ENCODE data around the gene NTPCR.
A peak's percentile ranks its signal among the peaks of the same experiment; 100 is the strongest.

The NTPCR gene

GRCh38 chr1:232968391-232968790 is 18.0 kb downstream of the NTPCR start:
- in situ Hi-C loops (cut with HindIII; ENCODE audit: low sequenced_read_pairs) = no loop called here
- no peak for TF ChIP-seq CTCF (IDR thresholded peaks at IDR 0.05; ENCODE audit: low read depth, low read length)
- DNase-seq (ENCODE audit: low read depth, low spot score) = no peak
- H3K4me3 ChIP-seq (ENCODE audit: low read depth, low read length) = no peak overlapping the region

- in situ Hi-C loops (cut with HindIII; ENCODE audit: low sequenced_read_pairs) = no loop called here
Measured at GRCh38 chr1:232968965-232969364, 18.6 kb downstream of the NTPCR start.

GRCh38 chr1:232969799-232970198 is 19.4 kb downstream of the NTPCR start:
- DNase-seq (ENCODE audit: low read depth, low spot score) = no peak
- in situ Hi-C loops (cut with HindIII; ENCODE audit: low sequenced_read_pairs) = no loop called here
- no peak overlapping the region for H3K4me3 ChIP-seq (ENCODE audit: low read depth, low read length)
- no peak for TF ChIP-seq CTCF (IDR thresholded peaks at IDR 0.05; ENCODE audit: low read depth, low read length)

More at GRCh38 chr1:232968965-232969364, 18.6 kb downstream of the NTPCR start:
- H3K4me3 ChIP-seq (ENCODE audit: low read depth, low read length) = no peak overlapping the region
- no peak for TF ChIP-seq CTCF (IDR thresholded peaks at IDR 0.05; ENCODE audit: low read depth, low read length)
- DNase-seq (ENCODE audit: low read depth, low spot score) = peak; percentile 82

- DNase-seq (ENCODE audit: low read depth, low spot score) = no peak
- no peak overlapping the region for H3K4me3 ChIP-seq (ENCODE audit: low read depth, low read length)
- in situ Hi-C loops (cut with HindIII; ENCODE audit: low sequenced_read_pairs) = no loop called here
- no peak for TF ChIP-seq CTCF (IDR thresholded peaks at IDR 0.05; ENCODE audit: low read depth, low read length)
Measured at GRCh38 chr1:232970508-232970907, 20.1 kb downstream of the NTPCR start.

GRCh38 chr1:232973652-232974611 is 23.5 kb downstream of the NTPCR start:
- in situ Hi-C loops (cut with HindIII; ENCODE audit: low sequenced_read_pairs) = no loop called here
- no peak for TF ChIP-seq CTCF (IDR thresholded peaks at IDR 0.05; ENCODE audit: low read depth, low read length)
- DNase-seq (ENCODE audit: low read depth, low spot score) = no peak
- no peak overlapping the region for H3K4me3 ChIP-seq (ENCODE audit: low read depth, low read length)

GRCh38 chr1:232974971-232975370 is 24.6 kb downstream of the NTPCR start:
- H3K4me3 ChIP-seq (ENCODE audit: low read depth, low read length) = no peak overlapping the region
- TF ChIP-seq CTCF (IDR thresholded peaks at IDR 0.05; ENCODE audit: low read depth, low read length) = no peak
- in situ Hi-C loops (cut with HindIII; ENCODE audit: low sequenced_read_pairs) = no loop called here
- DNase-seq (ENCODE audit: low read depth, low spot score) = peak; percentile 48
